Activated B cell treated with CpG ODN at 0.5 μM for 24 hours (primary cell): ENCODE measurements around the gene TMEM209. TPM values are rescaled to one million over a fixed set of nuclear protein-coding genes. Genes with fewer than 3 reads are reported as not detected.

ENCODE experiments used
- ATAC-seq: fragments of 200-7000 bp; cut with Tn5 transposase; one replicate; pipeline ENCODE4 v1.10.0; 2021; ENCODE audit warnings: low read depth, mild to moderate bottlenecking, moderate library complexity
- CTCF ChIA-PET: fragments of 350-600 bp; sonication (Branson Sonifier 250); formaldehyde crosslinking; loops from one replicate; lab custom pipeline; 2021; ENCODE audit warnings: antibody characterized with exemption; lab: Charles Lee
- POLR2A ChIA-PET: fragments of 350-600 bp; sonication (Branson Sonifier 250); formaldehyde crosslinking; loops from one replicate; lab custom pipeline; 2021; ENCODE audit warnings: antibody characterized with exemption; lab: Charles Lee
- DNase-seq: peaks from one replicate; pipeline ENCODE4 v3.0.0; 2022
- H3K27ac Mint-ChIP-seq: one replicate; pipeline ENCODE4 v1.8.0; 2020; ENCODE audit warnings: mixed read lengths
- H3K27me3 Mint-ChIP-seq: one replicate; pipeline ENCODE4 v1.8.0; 2021; ENCODE audit warnings: mixed read lengths
- H3K36me3 Mint-ChIP-seq: one replicate; pipeline ENCODE4 v1.8.0; 2021; ENCODE audit warnings: low read depth, mixed read lengths
- H3K4me1 Mint-ChIP-seq: one replicate; pipeline ENCODE4 v1.8.0; 2021; ENCODE audit warnings: mixed read lengths
- H3K4me3 Mint-ChIP-seq: one replicate; pipeline ENCODE4 v1.8.0; 2020; ENCODE audit warnings: mild to moderate bottlenecking, mixed read lengths
- H3K9me3 Mint-ChIP-seq: one replicate; pipeline ENCODE4 v1.8.0; 2020; ENCODE audit warnings: mixed read lengths
- CTCF ChIP-seq: fragments of 200-600 bp; IDR thresholded peaks from one replicate; pipeline ENCODE4 v1.8.0; 2022; ENCODE audit warnings: antibody characterized with exemption, mild to moderate bottlenecking
- intact Hi-C: fragments of 100-400 bp; cut with micrococcal nuclease; formaldehyde crosslinking; loops from one replicate; pipeline ENCODE4 v1.15.1; 2024
- total RNA-seq: library from RNA; stranded (reverse); gene quantifications from 2 replicates; pipeline ENCODE4 v1.2.3, GENCODE V29; 2022

TMEM209 gene
- total RNA-seq, 1 donor from 2014 or later = 32.6 TPM

- no peak for TF ChIP-seq CTCF
- Mint-ChIP-seq H3K9me3 (no peaks in the 10 kb centered on the region), H3K36me3 (peaks cover 52% of the 10 kb centered on the region), H3K4me3 (no peak overlapping the region), H3K4me1 (peaks cover 14% of the 10 kb centered on the region), H3K27ac (no peak overlapping the region), H3K27me3 (no peaks in the 10 kb centered on the region)
- no peak for DNase-seq
- ChIA-PET CTCF (no interaction called here), POLR2A (no interaction called here)
- ATAC-seq = no peak
- intact Hi-C loops = no loop called here
These were observed 68.5 kb downstream of the TMEM209 start for GRCh38 chr7:130136579-130137167.

- Mint-ChIP-seq H3K27me3 (no peaks in the 10 kb centered on the region), H3K27ac (no peak overlapping the region), H3K9me3 (no peaks in the 10 kb centered on the region), H3K4me3 (no peak overlapping the region), H3K4me1 (peaks cover 7% of the 10 kb centered on the region), H3K36me3 (peaks cover 62% of the 10 kb centered on the region)
- ChIA-PET POLR2A (interaction anchor here (2.1 kb wide), 1 partner anchor 70 kb away, joined by 5 read pairs; the partner anchor contains the start of gene TMEM209), CTCF (no interaction called here)
- ATAC-seq (no peak), DNase-seq (no peak)
- TF ChIP-seq CTCF = no peak
- intact Hi-C loops = no loop called here
These were observed 69.7 kb downstream of the TMEM209 start for GRCh38 chr7:130135208-130136205.

- no peaks in the 10 kb centered on the region for H3K9me3 Mint-ChIP-seq
- intact Hi-C loops = no loop called here
- H3K4me3 Mint-ChIP-seq = no peak overlapping the region
- no peaks in the 10 kb centered on the region for H3K4me1 Mint-ChIP-seq
- ChIA-PET POLR2A (interaction anchor here (2.1 kb wide), 1 partner anchor 70 kb away, joined by 5 read pairs; the partner anchor contains the start of gene TMEM209), CTCF (interaction anchor here (1.5 kb wide), 1 partner anchor 51 kb away, joined by 3 read pairs; no protein-coding TSS in a partner anchor)
- no peak for TF ChIP-seq CTCF
- no peaks in the 10 kb centered on the region for H3K27me3 Mint-ChIP-seq
- ATAC-seq (no peak), DNase-seq (no peak)
- no peak overlapping the region for H3K27ac Mint-ChIP-seq
- peaks cover 68% of the 10 kb centered on the region for H3K36me3 Mint-ChIP-seq
These were observed 70.5 kb downstream of the TMEM209 start for GRCh38 chr7:130134726-130135125.

- DNase-seq (no peak), ATAC-seq (no peak)
- no peak for TF ChIP-seq CTCF
- H3K27me3 Mint-ChIP-seq = no peaks in the 10 kb centered on the region
- intact Hi-C loops = no loop called here
- H3K4me1 Mint-ChIP-seq = no peaks in the 10 kb centered on the region
- H3K27ac Mint-ChIP-seq = no peak overlapping the region
- no peak overlapping the region for H3K4me3 Mint-ChIP-seq
- H3K9me3 Mint-ChIP-seq = no peaks in the 10 kb centered on the region
- ChIA-PET CTCF (interaction anchor here (1.5 kb wide), 1 partner anchor 51 kb away, joined by 3 read pairs; no protein-coding TSS in a partner anchor), POLR2A (interaction anchor here (0.7 to 2.1 kb wide), 2 partner anchors 10 to 71 kb away, joined by 3 to 5 read pairs; partner anchors contain the start of gene TMEM209)
- H3K36me3 Mint-ChIP-seq = peaks cover 69% of the 10 kb centered on the region
These were observed 71.0 kb downstream of the TMEM209 start for GRCh38 chr7:130134106-130134636.
